ENCODE results near the gene TECTA. TPM values are rescaled to one million over a fixed set of nuclear protein-coding genes. Genes with fewer than 3 reads are reported as not detected.

TECTA gene
- total RNA-seq, 2 experiments from 2014 or later: 0.22 to 0.42 TPM

- DNase-seq: no peak
- ATAC-seq (ENCODE audit: poor library complexity): no peak
- intact Hi-C loops (cut with DNase I, micrococcal nuclease): no loop called here
- Mint-ChIP-seq H3K4me1 (ENCODE audit: low read depth) (no peaks in the 10 kb centered on the region), H3K27me3 (no peaks in the 10 kb centered on the region), H3K9me3 (no peaks in the 10 kb centered on the region), H3K4me3 (no peak overlapping the region), H3K27ac (no peak overlapping the region), H3K36me3 (ENCODE audit: low read depth) (no peaks in the 10 kb centered on the region)
- Histone ChIP-seq H3K4me1 (ENCODE audit: insufficient read depth, low read length) (no peaks in the 10 kb centered on the region), H3K4me3 (ENCODE audit: low read length) (no peak overlapping the region), H3K27me3 (ENCODE audit: control insufficient read depth in 1 of 2, insufficient read depth in 2 of 2, low read length in 2 of 2) (no peaks in the 10 kb centered on the region), H3K9me3 (ENCODE audit: control insufficient read depth in 1 of 2, insufficient read depth in 1 of 2, low read length in 2 of 2) (peaks cover 9 to 10% of the 10 kb centered on the region in 2 experiments), H3K27ac (ENCODE audit: low read depth in 1 of 2, low read length in 2 of 2) (no peak overlapping the region), H3K36me3 (ENCODE audit: insufficient read depth, low read length) (no peaks in the 10 kb centered on the region)
- TF ChIP-seq CTCF (IDR thresholded peaks at IDR 0.05): no peak
- CTCF ChIA-PET: no interaction called here
- POLR2A ChIA-PET: no interaction called here
Measured at GRCh38 chr11:121123496-121124069, 22.5 kb downstream of the TECTA start.

GRCh38 chr11:121127809-121128208 lies 26.8 kb downstream of the TECTA start:
- no peak for ATAC-seq (ENCODE audit: poor library complexity)
- POLR2A ChIA-PET: no interaction called here
- Mint-ChIP-seq H3K4me3 (no peak overlapping the region), H3K27me3 (no peaks in the 10 kb centered on the region), H3K36me3 (ENCODE audit: low read depth) (no peaks in the 10 kb centered on the region), H3K4me1 (ENCODE audit: low read depth) (no peaks in the 10 kb centered on the region), H3K9me3 (no peaks in the 10 kb centered on the region), H3K27ac (no peak overlapping the region)
- H3K4me3 ChIP-seq (ENCODE audit: low read length): no peak overlapping the region
- H3K27ac ChIP-seq (ENCODE audit: low read depth in 1 of 2, low read length in 2 of 2): no peak overlapping the region
- TF ChIP-seq CTCF (IDR thresholded peaks at IDR 0.05): no peak
- no peaks in the 10 kb centered on the region for H3K4me1 ChIP-seq (ENCODE audit: insufficient read depth, low read length)
- intact Hi-C loops (cut with DNase I, micrococcal nuclease): no loop called here
- no peak for DNase-seq
- H3K9me3 ChIP-seq (ENCODE audit: control insufficient read depth in 1 of 2, insufficient read depth in 1 of 2, low read length in 2 of 2): peaks cover 0 to 4% of the 10 kb centered on the region in 2 experiments
- H3K36me3 ChIP-seq (ENCODE audit: insufficient read depth, low read length): no peaks in the 10 kb centered on the region
- CTCF ChIA-PET: no interaction called here
- H3K27me3 ChIP-seq (ENCODE audit: control insufficient read depth in 1 of 2, insufficient read depth in 2 of 2, low read length in 2 of 2): no peaks in the 10 kb centered on the region

- H3K27me3 Mint-ChIP-seq: no peaks in the 10 kb centered on the region
- no peak overlapping the region for H3K4me3 ChIP-seq (ENCODE audit: low read length)
- H3K27ac Mint-ChIP-seq: no peak overlapping the region
- no peaks in the 10 kb centered on the region for H3K9me3 Mint-ChIP-seq
- POLR2A ChIA-PET: no interaction called here
- no peaks in the 10 kb centered on the region for H3K4me1 ChIP-seq (ENCODE audit: insufficient read depth, low read length)
- no peak overlapping the region for H3K4me3 Mint-ChIP-seq
- H3K36me3 Mint-ChIP-seq (ENCODE audit: low read depth): no peaks in the 10 kb centered on the region
- no peak for ATAC-seq (ENCODE audit: poor library complexity)
- no peak for DNase-seq
- H3K9me3 ChIP-seq (ENCODE audit: control insufficient read depth in 1 of 2, insufficient read depth in 1 of 2, low read length in 2 of 2): peaks cover 0 to 4% of the 10 kb centered on the region in 2 experiments
- H3K4me1 Mint-ChIP-seq (ENCODE audit: low read depth): no peaks in the 10 kb centered on the region
- CTCF ChIA-PET: interaction anchor here (1.0 kb wide), 1 partner anchor 8 kb away, joined by 3 read pairs; no protein-coding TSS in a partner anchor
- intact Hi-C loops (cut with DNase I, micrococcal nuclease): no loop called here
- H3K27ac ChIP-seq (ENCODE audit: low read depth in 1 of 2, low read length in 2 of 2): no peak overlapping the region
- H3K27me3 ChIP-seq (ENCODE audit: control insufficient read depth in 1 of 2, insufficient read depth in 2 of 2, low read length in 2 of 2): no peaks in the 10 kb centered on the region
- H3K36me3 ChIP-seq (ENCODE audit: insufficient read depth, low read length): no peaks in the 10 kb centered on the region
- TF ChIP-seq CTCF (IDR thresholded peaks at IDR 0.05): no peak
Measured at GRCh38 chr11:121129362-121130340, 28.6 kb downstream of the TECTA start.

Measured in CD4-positive, alpha-beta T cell (primary cell).